GM18858 (cell line): ENCODE results near the gene PALLD.
"Not testable (repeated sequence)": the region's sequence is repeated elsewhere in the genome, so short reads cannot be mapped to it uniquely, and the experiment has no call there.

ENCODE experiments used
- ATAC-seq: cut with Tn5 transposase; IDR thresholded peaks from one replicate; pipeline ENCODE4 v1.9.1; 2021; ENCODE audit not compliant: unreplicated experiment

Gene PALLD

DNA sequence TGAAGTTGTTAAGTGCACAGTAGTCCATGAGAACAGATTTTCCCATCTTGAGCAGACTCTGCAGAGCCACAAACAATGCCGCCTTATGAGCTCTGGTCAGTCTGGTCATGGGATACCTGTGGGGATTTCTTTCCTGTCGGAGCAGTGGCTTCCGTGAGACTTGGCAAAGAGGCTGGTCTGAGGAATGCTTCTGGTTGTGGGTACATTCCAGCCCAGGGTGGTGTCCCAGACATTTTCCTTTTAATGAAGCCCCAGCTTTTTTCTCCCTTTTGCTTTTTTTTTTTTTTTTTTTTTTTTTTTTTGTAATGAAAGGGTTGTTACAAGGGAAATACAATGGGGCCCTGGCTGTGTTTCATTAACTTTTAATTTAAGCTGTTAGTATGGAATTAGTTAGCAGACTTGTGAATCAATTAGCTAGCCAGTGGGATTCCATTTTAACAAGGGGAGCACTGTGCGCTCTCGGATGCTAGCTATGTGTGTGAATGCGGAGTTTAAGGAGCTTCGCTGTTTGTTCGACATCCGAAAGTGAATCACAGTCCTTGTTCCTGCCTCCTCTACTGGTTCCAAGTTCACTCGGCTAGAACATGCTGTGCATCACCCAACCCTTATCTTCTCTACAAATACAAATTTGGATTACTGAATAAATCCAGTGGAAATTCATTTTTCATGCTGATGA, 288.1 kb downstream of the PALLD start:
- no peak for ATAC-seq

GRCh38 chr4:168787334-168787733, 290.5 kb downstream of the PALLD start:
- ATAC-seq = no peak

DNA sequence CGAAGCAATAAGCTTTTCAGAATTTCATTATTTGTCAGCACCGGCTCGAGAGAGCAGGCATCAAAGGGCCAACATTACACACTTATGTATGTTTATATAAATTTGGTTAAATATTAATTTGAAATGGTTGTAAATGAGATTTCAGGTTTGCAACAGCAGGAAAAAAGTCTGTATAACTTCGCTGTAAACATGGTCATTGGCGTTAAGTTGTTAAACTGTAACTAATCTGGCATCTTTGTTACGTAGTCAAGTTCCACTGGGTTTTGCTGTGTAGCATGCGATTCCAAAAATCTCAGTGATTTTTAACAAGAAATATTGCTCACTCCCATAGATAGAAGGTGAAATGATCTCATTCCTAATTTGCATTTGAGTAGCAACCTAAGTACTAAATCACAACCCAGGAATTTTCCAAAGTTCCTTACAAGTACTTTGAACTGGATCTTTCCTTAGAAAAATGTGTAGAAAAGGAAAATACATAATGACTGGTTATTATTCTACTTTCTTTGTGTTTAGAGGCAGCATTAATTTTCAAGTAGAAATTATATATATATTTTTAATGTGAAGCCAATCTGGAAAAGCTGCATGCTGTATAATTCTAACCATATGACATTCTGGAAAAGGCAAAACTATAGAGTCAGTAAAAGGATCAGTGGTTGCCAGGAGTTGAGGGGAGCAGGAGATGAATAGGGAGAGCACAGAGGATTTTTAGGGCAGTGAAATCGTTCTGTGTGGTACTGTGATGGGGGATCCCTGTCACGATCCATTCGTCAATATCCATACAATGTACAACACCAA, 291.1 kb downstream of the PALLD start:
- ATAC-seq = no peak

- no peak for ATAC-seq
Observed at GRCh38 chr4:168790898-168791297, 294.0 kb downstream of the PALLD start.

- ATAC-seq = no peak
Observed at GRCh38 chr4:168791376-168791775, 294.5 kb downstream of the PALLD start.

DNA sequence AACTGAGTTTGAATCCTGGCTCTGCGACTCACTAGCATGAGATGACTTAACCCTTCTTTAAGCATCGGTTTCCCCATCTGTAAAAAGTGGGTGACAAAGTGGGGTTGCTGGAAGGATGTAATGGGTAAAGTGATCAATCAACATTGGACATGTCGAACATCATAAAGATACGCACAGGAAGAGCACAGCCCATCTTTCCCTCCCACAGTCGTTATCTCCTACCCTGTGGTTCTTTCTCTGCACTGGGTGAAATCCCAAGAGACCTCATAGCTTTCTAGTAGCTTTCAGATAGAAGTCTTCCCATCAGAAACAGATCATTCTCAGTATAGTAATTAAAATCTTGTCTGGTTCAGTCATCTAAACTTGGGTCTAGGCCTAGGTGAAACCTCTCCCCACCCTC, 296.7 kb downstream of the PALLD start:
- no peak for ATAC-seq

DNA sequence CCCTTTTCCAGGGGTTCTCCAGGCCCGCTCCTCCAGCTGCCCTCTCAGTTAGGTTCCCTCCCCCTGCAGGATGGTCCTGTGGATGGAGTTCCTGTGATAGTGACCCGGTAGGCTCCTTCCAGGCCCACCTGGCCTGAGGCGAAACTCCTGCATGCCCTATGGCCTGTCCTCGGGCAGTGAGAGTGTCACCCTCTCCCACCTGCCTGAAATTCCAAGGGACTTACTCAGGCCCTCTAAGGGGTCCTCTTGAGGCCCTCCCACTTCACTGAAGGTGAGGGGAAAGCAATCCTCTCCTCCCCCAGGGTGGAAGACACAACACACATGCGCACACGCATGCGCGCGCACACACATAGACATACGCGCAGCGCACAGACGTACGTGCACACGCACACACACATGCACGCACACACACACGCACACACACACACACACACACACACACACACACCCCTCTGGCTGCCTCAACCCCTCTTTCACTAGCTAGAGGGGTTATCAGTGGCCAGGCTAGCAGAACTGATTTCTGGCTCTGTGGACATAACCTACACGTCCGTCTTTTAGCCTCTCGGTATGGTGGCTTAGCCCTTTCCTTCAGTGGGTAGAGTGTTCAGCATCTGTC, 297.3 kb downstream of the PALLD start:
- ATAC-seq = no peak

DNA sequence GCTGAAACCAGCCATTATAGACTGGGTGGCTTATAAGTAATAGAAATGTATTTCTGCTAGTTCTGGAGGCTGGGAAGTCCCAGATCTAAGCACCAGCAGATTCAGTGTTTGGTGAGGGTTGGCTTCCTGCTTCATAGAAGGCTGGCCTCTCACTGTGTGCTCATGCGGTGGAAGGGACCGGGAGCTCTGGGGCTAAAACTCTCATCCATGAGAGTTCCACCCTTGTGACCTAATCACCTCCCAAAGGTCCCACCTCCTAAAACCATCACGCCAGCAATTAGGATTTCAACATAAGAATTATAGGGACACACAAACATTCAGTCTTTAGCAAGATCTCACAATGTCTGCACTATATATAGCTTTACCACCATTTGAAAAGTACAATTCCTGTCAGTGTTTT, 298.0 kb downstream of the PALLD start:
- ATAC-seq = no peak

DNA sequence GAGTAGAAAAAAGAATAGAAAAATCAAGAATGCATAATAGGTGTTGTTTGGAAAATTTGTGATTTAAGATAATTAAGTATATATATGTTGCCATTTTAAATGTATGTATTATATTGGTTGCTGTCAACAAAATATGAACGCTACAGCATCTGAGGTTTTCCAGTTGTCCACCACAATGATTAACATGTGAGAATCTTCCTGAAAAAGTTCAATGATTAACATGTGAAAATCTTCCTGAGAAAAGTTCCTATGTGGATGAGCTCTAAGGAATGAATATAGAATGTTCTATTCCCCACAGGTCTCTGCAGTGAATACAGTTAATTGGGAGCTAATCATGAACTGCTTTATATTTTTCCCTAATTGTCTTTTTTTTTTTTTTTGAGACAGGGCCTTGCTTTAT, 298.5 kb downstream of the PALLD start:
- no peak for ATAC-seq

DNA sequence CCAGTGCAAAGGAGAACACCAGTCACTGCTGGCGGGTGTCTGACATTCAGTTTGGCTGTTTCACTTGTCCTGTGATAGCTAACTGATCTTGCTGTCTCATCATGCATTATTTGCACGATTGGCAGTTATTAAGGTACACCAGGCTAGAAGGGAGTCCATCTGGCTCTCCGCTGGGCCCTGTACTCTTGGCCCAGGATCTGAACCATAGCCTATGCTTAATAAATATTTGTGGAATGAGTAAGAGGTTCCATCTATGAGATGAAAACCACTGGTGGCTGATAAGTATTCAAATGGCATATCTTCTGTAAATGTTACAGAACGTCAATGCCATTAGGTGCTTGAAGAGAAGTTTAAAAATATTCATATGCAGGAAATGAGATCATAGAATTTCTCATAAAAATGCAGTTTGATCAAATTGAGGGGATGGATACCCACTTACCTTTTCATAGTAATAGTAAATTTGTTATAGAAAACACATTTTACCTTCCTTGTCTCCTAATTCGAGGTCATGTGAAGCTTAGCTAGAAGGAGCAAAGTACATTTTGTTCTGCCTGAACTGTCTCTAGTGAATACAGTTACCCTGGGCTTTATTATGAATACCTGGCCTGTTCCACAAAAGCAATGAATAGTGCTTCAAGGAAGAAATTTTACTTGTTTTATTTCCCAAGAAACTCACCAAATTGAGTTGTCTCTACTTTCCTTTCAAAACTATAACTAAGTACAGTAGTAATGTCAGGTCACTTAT, 299.7 kb downstream of the PALLD start:
- ATAC-seq = no peak

DNA sequence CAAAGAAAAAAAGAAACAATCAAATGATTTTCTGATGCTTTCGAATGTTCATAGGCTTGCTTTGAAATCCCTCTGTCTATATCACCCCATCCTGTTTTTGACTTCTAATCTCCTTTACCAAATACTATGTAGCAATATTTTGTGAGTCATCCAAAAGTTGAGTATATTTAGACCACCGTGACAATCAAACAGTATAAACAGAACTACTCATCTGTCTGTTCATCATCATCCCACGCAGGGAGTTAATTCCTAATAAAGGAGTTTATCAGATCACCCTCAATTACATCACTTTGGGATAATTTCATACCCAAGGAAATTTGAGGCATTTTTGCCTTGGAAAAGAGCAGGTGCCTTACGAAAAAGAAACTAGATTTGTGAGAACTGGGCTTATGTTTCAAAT, 300.3 kb downstream of the PALLD start:
- ATAC-seq = no peak

- no peak for ATAC-seq
Observed at GRCh38 chr4:168797738-168798375, 301.0 kb downstream of the PALLD start.

GRCh38 chr4:168800926-168801325, 304.1 kb downstream of the PALLD start:
- ATAC-seq = no peak

DNA sequence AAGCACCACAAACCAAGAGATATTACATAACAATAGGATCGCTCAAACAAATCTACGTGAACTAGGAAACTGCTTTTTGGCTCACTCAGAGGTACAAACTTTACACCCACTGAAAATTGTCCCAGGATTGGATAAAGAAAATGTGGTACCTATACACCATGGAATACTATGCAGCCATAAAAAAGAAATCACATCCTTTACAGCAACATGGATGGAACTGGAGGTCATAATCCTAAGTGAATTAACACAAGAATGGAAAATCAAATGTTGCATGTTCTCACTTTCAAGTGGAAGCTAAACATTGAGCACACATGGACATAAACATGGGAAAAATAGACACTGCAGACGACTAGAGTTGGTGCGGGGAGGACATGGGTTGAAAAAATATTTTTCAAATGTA, 305.4 kb downstream of the PALLD start:
- no peak for ATAC-seq

- ATAC-seq = not testable (repeated sequence)
Observed at GRCh38 chr4:168803052-168803451, 306.2 kb downstream of the PALLD start.

DNA sequence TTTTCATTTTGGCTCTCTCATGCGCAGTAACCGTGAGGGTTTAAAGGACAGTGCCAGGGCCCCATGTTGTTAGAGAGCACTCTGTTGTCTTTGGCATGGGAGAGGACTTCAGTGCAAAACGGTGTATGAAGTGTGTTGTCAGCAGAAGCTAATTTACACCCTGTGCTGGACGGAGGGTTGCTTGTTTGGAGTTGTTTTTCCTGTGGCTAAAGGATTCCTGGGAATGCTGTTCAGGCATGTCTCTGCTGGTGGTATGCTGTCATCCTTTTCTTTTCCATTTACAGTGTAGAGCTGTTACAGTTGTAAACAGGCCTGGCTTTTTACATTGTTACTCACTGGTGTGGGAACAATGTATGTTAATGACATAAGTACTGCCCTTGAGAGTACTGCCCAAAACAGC, 306.9 kb downstream of the PALLD start:
- no peak for ATAC-seq

DNA sequence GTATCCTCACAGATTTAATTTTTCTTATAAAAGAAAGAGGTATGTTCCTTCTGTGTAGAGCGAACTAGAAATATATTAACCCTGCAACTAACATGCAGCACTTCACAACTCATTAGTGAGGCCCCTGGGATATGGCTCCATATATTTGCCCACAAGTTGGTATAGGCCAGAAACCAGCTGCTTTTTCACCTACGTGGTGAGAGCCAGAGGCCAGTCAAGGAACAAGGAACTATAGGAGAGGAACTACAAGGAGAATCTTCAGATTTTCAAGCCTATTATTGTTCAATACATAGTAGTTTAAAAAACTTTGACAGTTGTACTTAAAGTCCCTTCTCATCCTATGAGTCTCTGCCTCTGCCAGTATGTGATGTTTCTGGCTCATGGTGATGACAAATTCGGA, 307.3 kb downstream of the PALLD start:
- no peak for ATAC-seq

GRCh38 chr4:168805341-168805740, 308.5 kb downstream of the PALLD start:
- ATAC-seq = no peak

- ATAC-seq = not testable (repeated sequence)
Observed at GRCh38 chr4:168806247-168806646, 309.4 kb downstream of the PALLD start.

DNA sequence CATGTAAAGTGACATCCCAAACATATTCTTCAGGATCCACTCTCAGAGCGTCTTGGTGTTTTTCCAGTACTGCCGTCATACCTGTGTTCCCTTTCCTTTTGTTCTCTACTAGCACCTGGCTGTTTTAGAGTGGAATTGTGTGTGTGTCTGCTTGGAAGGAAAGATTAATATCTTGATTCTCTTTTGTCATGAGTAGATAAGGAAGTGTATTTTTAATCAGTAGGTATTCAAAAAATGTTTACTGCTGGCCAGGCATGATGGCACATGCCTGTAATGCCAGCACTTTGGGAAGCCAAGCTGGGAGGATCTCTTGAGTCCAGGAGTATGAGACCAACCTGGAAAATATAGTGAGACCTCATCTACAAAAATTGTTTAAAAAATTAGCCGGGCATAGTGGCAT, 314.4 kb downstream of the PALLD start:
- no peak for ATAC-seq
